H9 (cell line): ENCODE measurements around the gene UBN2. TPM values are rescaled to one million over a fixed set of nuclear protein-coding genes. Genes with fewer than 3 reads are reported as not detected.

Source experiments
- DNase-seq: peaks from one replicate; pipeline ENCODE4 v3.0.0-alpha.2; 2017
- H2AFZ ChIP-seq: one replicate; pipeline ENCODE4 v1.6.1; 2013; ENCODE audit warnings: mild to moderate bottlenecking, low read length, control low read depth, moderate library complexity
- H2AK5ac ChIP-seq: 2 replicates; pipeline ENCODE4 v1.6.1; 2013; ENCODE audit warnings: low read length, control low read depth, mixed read lengths; ENCODE audit not compliant: insufficient read length
- H2BK120ac ChIP-seq: one replicate; pipeline ENCODE4 v1.6.1; 2013; ENCODE audit warnings: low read depth, mild to moderate bottlenecking, low read length, control low read depth, inconsistent platforms; ENCODE audit not compliant: poor library complexity, severe bottlenecking
- H2BK12ac ChIP-seq: 2 replicates; pipeline ENCODE4 v1.6.1; 2013; ENCODE audit warnings: low read length, control low read depth, mixed read lengths, low read depth; ENCODE audit not compliant: insufficient read length
- H2BK15ac ChIP-seq: 2 replicates; pipeline ENCODE4 v1.6.1; 2013; ENCODE audit warnings: low read depth, low read length, control low read depth
- H2BK20ac ChIP-seq: one replicate; pipeline ENCODE4 v1.6.1; 2013; ENCODE audit warnings: low read depth, mild to moderate bottlenecking, low read length, control low read depth, inconsistent platforms; ENCODE audit not compliant: poor library complexity, severe bottlenecking
- H2BK5ac ChIP-seq: 2 replicates; pipeline ENCODE4 v1.6.1; 2013; ENCODE audit warnings: low read length, control low read depth, mixed read lengths; ENCODE audit not compliant: insufficient read length
- H3K14ac ChIP-seq: 2 replicates; pipeline ENCODE4 v1.6.1; 2013; ENCODE audit warnings: low read length, control low read depth; ENCODE audit not compliant: insufficient read depth
- H3K18ac ChIP-seq: 2 replicates; pipeline ENCODE4 v1.6.1; 2013; ENCODE audit warnings: low read depth, mild to moderate bottlenecking, mixed read lengths, low read length, control low read depth; ENCODE audit not compliant: insufficient read length
- H3K23ac ChIP-seq: 2 replicates; pipeline ENCODE4 v1.6.1; 2013; ENCODE audit warnings: low read length, control low read depth, mixed read lengths, low read depth; ENCODE audit not compliant: insufficient read length
- H3K23me2 ChIP-seq: 2 replicates; pipeline ENCODE4 v1.6.1; 2013; ENCODE audit warnings: low read depth, mild to moderate bottlenecking, mixed read lengths, low read length, control low read depth; ENCODE audit not compliant: insufficient read length, poor library complexity, severe bottlenecking
- H3K27ac ChIP-seq: 2 replicates; pipeline ENCODE4 v1.5.1; 2013; ENCODE audit warnings: low read length, control low read depth, mixed read lengths, low read depth; ENCODE audit not compliant: insufficient read length
- H3K27me3 ChIP-seq: 2 replicates; pipeline ENCODE4 v1.6.1; 2013; ENCODE audit warnings: low read length, control low read depth, inconsistent platforms; ENCODE audit not compliant: insufficient read depth
- H3K4ac ChIP-seq: 2 replicates; pipeline ENCODE4 v1.6.1; 2013; ENCODE audit warnings: low read depth, mild to moderate bottlenecking, control low read depth, inconsistent platforms, low read length, moderate library complexity
- H3K4me1 ChIP-seq: 2 replicates; pipeline ENCODE4 v1.6.1; 2013; ENCODE audit warnings: low read length, control low read depth, inconsistent platforms; ENCODE audit not compliant: insufficient read depth
- H3K4me2 ChIP-seq: 2 replicates; pipeline ENCODE4 v1.6.1; 2013; ENCODE audit warnings: low read length, control low read depth, mixed read lengths; ENCODE audit not compliant: insufficient read length, insufficient read depth
- H3K56ac ChIP-seq: 2 replicates; pipeline ENCODE4 v1.6.1; 2013; ENCODE audit warnings: low read depth, mild to moderate bottlenecking, mixed read lengths, low read length, control low read depth; ENCODE audit not compliant: insufficient read length
- H3K79me1 ChIP-seq: 2 replicates; pipeline ENCODE4 v1.6.1; 2013; ENCODE audit warnings: low read depth, mild to moderate bottlenecking, moderate library complexity, low read length, control low read depth, inconsistent platforms; ENCODE audit not compliant: insufficient read depth, poor library complexity, severe bottlenecking
- H3K79me2 ChIP-seq: 2 replicates; pipeline ENCODE4 v1.6.1; 2013; ENCODE audit warnings: low read length, control low read depth, inconsistent platforms; ENCODE audit not compliant: insufficient read depth
- H3K9ac ChIP-seq: 2 replicates; pipeline ENCODE4 v1.6.1; 2013; ENCODE audit warnings: low read length, control low read depth, mixed read lengths; ENCODE audit not compliant: insufficient read length; ENCODE audit errors: extremely low read depth
- H3K9me3 ChIP-seq: one replicate; pipeline ENCODE4 v1.6.1; 2013; ENCODE audit warnings: low read depth, low read length, inconsistent platforms; ENCODE audit not compliant: control insufficient read depth
- H3T11ph ChIP-seq: one replicate; pipeline ENCODE4 v1.6.1; 2013; ENCODE audit warnings: mild to moderate bottlenecking, low read length, control low read depth, inconsistent platforms
- H4K20me1 ChIP-seq: one replicate; pipeline ENCODE4 v1.6.1; 2013; ENCODE audit not compliant: control insufficient read depth, insufficient read length, insufficient read depth
- H4K5ac ChIP-seq: 2 replicates; pipeline ENCODE4 v1.6.1; 2013; ENCODE audit warnings: low read depth, mild to moderate bottlenecking, mixed read lengths, low read length, control low read depth; ENCODE audit not compliant: insufficient read length
- H4K8ac ChIP-seq: replicated peaks from 2 replicates; pipeline ENCODE4 v1.6.1; 2013; ENCODE audit warnings: low read length, control low read depth, mixed read lengths, low read depth; ENCODE audit not compliant: insufficient read length
- H4K91ac ChIP-seq: 2 replicates; pipeline ENCODE4 v1.6.1; 2013; ENCODE audit warnings: low read depth, mild to moderate bottlenecking, moderate library complexity, mixed read lengths, low read length, control low read depth; ENCODE audit not compliant: insufficient read length
- H3K27ac Mint-ChIP-seq, 3 experiments: 2 replicates in 2 of 3; 3 replicates in 1 of 3; pipeline ENCODE4 v1.8.0; 2020 to 2021; ENCODE audit warnings: mixed read lengths in 3 of 3, mild to moderate bottlenecking in 1 of 3, moderate library complexity in 1 of 3
- H3K27me3 Mint-ChIP-seq: 2 replicates; pipeline ENCODE4 v1.8.0; 2021; ENCODE audit warnings: low read depth, mild to moderate bottlenecking, moderate library complexity, mixed read lengths
- H3K36me3 Mint-ChIP-seq, 3 experiments: 2 replicates in 2 of 3; 3 replicates in 1 of 3; pipeline ENCODE4 v1.8.0; 2020 to 2021; ENCODE audit warnings: low read depth in 3 of 3, mixed read lengths in 3 of 3; ENCODE audit not compliant: insufficient read depth in 1 of 3
- H3K4me1 Mint-ChIP-seq, 2 experiments: 2 replicates each; pipeline ENCODE4 v1.8.0; 2020; ENCODE audit warnings: mixed read lengths in 2 of 2
- H3K4me3 Mint-ChIP-seq, 2 experiments: 2 replicates in 1 of 2; 3 replicates in 1 of 2; pipeline ENCODE4 v1.8.0; 2020 to 2021; ENCODE audit warnings: mild to moderate bottlenecking in 2 of 2, mixed read lengths in 2 of 2, moderate library complexity in 1 of 2
- H3K9me3 Mint-ChIP-seq, 2 experiments: 2 replicates in 1 of 2; 3 replicates in 1 of 2; pipeline ENCODE4 v1.8.0; 2020; ENCODE audit warnings: mild to moderate bottlenecking in 2 of 2, mixed read lengths in 2 of 2, moderate library complexity in 1 of 2
- CTCF ChIP-seq: fragments of 200-600 bp; sonication (generic); conservative IDR thresholded peaks from 3 replicates; pipeline ENCODE4 v1.8.0; 2021; ENCODE audit warnings: antibody characterized with exemption, mild to moderate bottlenecking
- WGBS: extraction: QIAGEN DNeasy Blood & Tissue Kit; methylation state at CpG from one replicate; pipeline ENCODE4 v1.1.7; 2013; ENCODE audit warnings: missing lambda C conversion rate, low lambda C conversion rate, mixed read lengths; ENCODE audit not compliant: insufficient read length; ENCODE audit errors: extremely low coverage; 5-methylcytosine and 5-hydroxymethylcytosine counted together
- total RNA-seq: library from RNA; stranded (reverse); gene quantifications from 2 replicates; pipeline ENCODE4 v1.2.1, GENCODE V29; 2021

Gene UBN2
- total RNA-seq, 1 experiment from 2014 or later: 27.6 TPM

DNA sequence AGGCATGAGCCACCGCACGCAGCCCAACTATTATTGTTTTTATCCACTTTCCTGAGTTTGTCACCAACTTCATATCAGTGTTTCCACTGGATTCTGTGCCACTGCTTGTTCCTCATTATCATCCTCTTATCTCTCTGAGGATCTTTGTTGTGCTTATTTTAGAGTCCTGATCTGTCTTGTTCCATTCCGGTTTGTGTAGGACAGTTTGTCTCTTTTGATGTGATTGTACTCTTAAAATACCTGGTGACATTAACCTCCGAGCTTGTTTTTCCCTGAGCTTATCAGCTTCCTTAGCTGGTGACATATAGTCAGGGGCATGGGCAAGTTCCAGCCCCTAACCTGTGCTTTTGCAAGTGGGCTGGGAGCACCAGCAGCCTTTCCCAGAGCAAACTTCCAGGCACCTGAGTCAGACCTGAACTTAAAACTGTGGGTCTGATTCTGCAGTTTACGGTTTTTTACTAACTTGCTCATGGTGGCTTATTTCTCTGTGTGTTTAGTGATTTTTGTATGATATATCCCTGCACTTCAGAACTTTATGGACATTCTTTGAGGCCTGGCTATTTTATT is 87.0 kb downstream of the UBN2 start:
- H2BK12ac ChIP-seq: no peak overlapping the region
- H3K4me1 ChIP-seq: no peaks in the 10 kb centered on the region
- no peak for TF ChIP-seq CTCF
- H3K9ac ChIP-seq: no peak overlapping the region
- no peaks in the 10 kb centered on the region for H4K20me1 ChIP-seq
- no peak overlapping the region for H3K4me3 Mint-ChIP-seq
- H3K14ac ChIP-seq: no peak overlapping the region
- no peak overlapping the region for H3K4ac ChIP-seq
- WGBS: no CpG with 5 or more reads among the region's 5 CpGs
- no peaks in the 10 kb centered on the region for H3K36me3 Mint-ChIP-seq
- no peak overlapping the region for H2AK5ac ChIP-seq
- H3K9me3 ChIP-seq: no peaks in the 10 kb centered on the region
- H3K9me3 Mint-ChIP-seq: no peaks in the 10 kb centered on the region
- DNase-seq: no peak
- H2BK20ac ChIP-seq: no peak overlapping the region
- H3K79me1 ChIP-seq: no peaks in the 10 kb centered on the region
- H3T11ph ChIP-seq: no peak overlapping the region
- H2BK120ac ChIP-seq: no peak overlapping the region
- no peak overlapping the region for H3K23ac ChIP-seq
- H3K27me3 Mint-ChIP-seq: no peaks in the 10 kb centered on the region
- H2BK5ac ChIP-seq: no peak overlapping the region
- H3K18ac ChIP-seq: no peak overlapping the region
- no peak overlapping the region for H4K5ac ChIP-seq
- H3K27me3 ChIP-seq: no peaks in the 10 kb centered on the region
- H3K4me2 ChIP-seq: no peak overlapping the region
- H4K91ac ChIP-seq: no peak overlapping the region
- H3K27ac Mint-ChIP-seq: no peak overlapping the region
- no peaks in the 10 kb centered on the region for H3K79me2 ChIP-seq
- no peak overlapping the region for H3K27ac ChIP-seq
- H4K8ac ChIP-seq: no peak overlapping the region
- no peaks in the 10 kb centered on the region for H3K23me2 ChIP-seq
- no peak overlapping the region for H3K56ac ChIP-seq
- H2AFZ ChIP-seq: no peak overlapping the region
- H3K4me1 Mint-ChIP-seq: 0 out of 4 replicates have a peak, but pooled peaks cover 0 to 2% of the 10 kb centered on the region in 2 experiments
- H2BK15ac ChIP-seq: no peak overlapping the region
